Measurements from ENCODE around the gene DMD. TPM values are rescaled to one million over a fixed set of nuclear protein-coding genes. Genes with fewer than 3 reads are reported as not detected.

Gene DMD
- total RNA-seq, 1 donor from 2014 or later, result 9.7 TPM

DNA sequence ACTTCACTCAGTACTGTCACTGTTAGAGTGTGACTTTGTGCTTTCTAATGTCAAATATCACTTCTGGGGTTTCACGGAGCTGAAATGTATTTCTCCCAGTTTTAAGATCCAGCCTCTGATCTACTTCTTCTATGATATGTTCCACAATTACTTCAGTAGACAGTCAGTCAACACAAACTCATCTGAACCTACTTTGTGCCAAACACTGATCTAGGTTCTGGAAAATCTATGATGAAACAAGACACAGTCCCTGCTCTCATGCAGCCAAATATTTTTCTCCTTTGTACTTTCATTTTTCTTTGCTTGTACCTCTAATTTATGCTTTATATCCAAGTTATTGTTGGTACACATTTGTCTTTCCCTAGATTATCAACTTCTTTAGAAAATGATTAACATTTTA lies 1498.2 kb downstream of the DMD start:
- Mint-ChIP-seq H3K9me3 (no peaks in the 10 kb centered on the region), H3K4me3 (no peak overlapping the region)
- TF ChIP-seq, protein P1, sequence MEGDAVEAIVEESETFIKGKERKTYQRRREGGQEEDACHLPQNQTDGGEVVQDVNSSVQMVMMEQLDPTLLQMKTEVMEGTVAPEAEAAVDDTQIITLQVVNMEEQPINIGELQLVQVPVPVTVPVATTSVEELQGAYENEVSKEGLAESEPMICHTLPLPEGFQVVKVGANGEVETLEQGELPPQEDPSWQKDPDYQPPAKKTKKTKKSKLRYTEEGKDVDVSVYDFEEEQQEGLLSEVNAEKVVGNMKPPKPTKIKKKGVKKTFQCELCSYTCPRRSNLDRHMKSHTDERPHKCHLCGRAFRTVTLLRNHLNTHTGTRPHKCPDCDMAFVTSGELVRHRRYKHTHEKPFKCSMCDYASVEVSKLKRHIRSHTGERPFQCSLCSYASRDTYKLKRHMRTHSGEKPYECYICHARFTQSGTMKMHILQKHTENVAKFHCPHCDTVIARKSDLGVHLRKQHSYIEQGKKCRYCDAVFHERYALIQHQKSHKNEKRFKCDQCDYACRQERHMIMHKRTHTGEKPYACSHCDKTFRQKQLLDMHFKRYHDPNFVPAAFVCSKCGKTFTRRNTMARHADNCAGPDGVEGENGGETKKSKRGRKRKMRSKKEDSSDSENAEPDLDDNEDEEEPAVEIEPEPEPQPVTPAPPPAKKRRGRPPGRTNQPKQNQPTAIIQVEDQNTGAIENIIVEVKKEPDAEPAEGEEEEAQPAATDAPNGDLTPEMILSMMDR (conservative IDR thresholded peaks at IDR 0.05), result no peak

DNA sequence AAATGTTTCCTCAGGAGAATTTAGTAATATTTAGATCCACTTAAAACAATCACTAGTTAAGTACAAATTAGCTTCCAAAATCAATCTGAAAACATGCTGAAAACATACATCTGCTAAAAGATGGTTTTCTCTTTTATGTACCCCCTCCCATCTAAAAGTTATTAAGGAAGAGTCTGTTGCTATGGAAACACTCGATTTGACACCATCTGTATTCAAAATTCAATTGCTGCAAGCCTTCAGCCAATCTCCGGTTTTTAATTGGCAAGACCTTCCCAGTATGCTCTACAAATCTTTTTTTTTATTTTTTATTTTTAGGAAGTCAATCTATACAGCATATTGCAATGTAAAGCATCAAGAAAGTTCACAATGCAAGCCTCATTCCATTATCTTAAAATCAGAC lies 1500.2 kb downstream of the DMD start:
- Mint-ChIP-seq H3K4me1 (no peaks in the 10 kb centered on the region), H3K9me3 (no peaks in the 10 kb centered on the region), H3K27ac (ENCODE audit: unreplicated experiment) (no peak overlapping the region), H3K4me3 (no peak overlapping the region), H3K27me3 (ENCODE audit: low read depth) (no peaks in the 10 kb centered on the region), H3K36me3 (ENCODE audit: low read depth) (no peaks in the 10 kb centered on the region)
- TF ChIP-seq, protein P1 (conservative IDR thresholded peaks at IDR 0.05), result no peak
- no peak for DNase-seq (ENCODE audit: low read depth, low spot score)

More for the DNA sequence above, 1498.2 kb downstream of the DMD start:
- Mint-ChIP-seq H3K4me1 (peaks cover 4% of the 10 kb centered on the region), H3K36me3 (ENCODE audit: low read depth) (no peaks in the 10 kb centered on the region), H3K27ac (ENCODE audit: unreplicated experiment) (no peak overlapping the region), H3K27me3 (ENCODE audit: low read depth) (no peaks in the 10 kb centered on the region)
- no peak for DNase-seq (ENCODE audit: low read depth, low spot score)

DNA sequence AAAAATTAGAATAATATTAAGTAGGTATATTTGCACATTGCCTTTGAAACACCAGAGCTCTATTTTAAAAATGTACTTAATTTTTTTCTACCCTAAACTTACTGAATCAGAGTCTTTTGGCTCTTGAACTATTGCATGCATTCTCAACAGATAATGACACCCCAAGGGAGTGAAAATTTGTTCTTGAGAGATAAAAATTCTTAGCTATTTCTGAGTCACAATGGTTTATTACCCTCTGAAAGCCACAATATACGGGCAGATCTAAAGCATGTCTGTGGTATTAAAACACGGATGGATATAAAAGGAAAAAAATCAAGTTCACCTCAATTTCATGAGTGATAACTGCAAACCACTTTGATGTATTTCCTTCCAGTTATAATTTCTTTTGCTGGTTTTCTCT lies 1503.2 kb downstream of the DMD start:
- no peak overlapping the region for H3K27ac Mint-ChIP-seq (ENCODE audit: unreplicated experiment)
- H3K4me3 Mint-ChIP-seq, result no peak overlapping the region
- H3K27me3 Mint-ChIP-seq (ENCODE audit: low read depth), result no peaks in the 10 kb centered on the region
- H3K36me3 Mint-ChIP-seq (ENCODE audit: low read depth), result peaks cover 3% of the 10 kb centered on the region
- H3K4me1 Mint-ChIP-seq, result no peaks in the 10 kb centered on the region
- no peak for DNase-seq (ENCODE audit: low read depth, low spot score)
- H3K9me3 Mint-ChIP-seq, result no peaks in the 10 kb centered on the region
- TF ChIP-seq, protein P1 (conservative IDR thresholded peaks at IDR 0.05), result no peak

DNA sequence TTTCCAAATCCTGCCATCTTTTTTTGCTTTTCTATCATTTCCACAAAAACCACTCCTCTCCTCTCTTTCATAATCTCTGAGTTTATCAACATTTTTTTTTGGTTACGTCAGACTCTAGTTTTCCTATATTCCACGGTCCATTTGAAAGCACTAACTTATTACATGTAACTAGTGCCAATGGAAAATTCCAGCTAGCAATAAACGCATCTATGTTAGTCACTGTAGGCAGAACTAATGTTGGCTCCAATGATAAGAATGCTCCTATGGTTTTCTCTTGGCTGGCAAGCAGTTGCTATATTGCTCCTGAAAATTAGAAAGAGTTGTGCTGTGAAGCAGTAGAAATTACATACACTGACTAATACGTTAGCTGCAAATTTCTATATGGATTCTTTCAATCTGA lies 1504.9 kb downstream of the DMD start:
- H3K36me3 Mint-ChIP-seq (ENCODE audit: low read depth), result peaks cover 4% of the 10 kb centered on the region
- no peak for DNase-seq (ENCODE audit: low read depth, low spot score)
- no peak overlapping the region for H3K4me3 Mint-ChIP-seq
- no peaks in the 10 kb centered on the region for H3K9me3 Mint-ChIP-seq
- TF ChIP-seq, protein P1 (conservative IDR thresholded peaks at IDR 0.05), result no peak
- H3K27ac Mint-ChIP-seq (ENCODE audit: unreplicated experiment), result no peak overlapping the region
- H3K4me1 Mint-ChIP-seq, result no peaks in the 10 kb centered on the region
- no peaks in the 10 kb centered on the region for H3K27me3 Mint-ChIP-seq (ENCODE audit: low read depth)

DNA sequence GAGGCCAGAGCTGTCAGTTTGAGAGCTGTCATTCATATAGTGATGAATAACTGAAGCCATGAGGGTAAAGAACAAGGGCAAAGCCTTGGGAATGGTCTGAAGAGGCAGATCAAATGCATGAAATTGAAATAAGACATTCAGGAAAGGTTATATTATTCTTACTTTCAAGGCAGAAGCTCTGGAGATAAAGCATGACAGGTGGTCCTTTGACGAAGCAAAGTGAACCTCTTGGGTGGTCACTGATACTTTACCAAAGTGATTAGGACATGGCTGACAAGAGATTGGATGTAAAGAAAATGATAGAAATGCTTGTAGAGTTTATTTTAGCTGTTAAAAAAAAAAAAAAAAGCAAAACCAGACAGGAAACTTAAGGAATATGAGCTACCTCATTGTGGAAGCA lies 1505.5 kb downstream of the DMD start:
- TF ChIP-seq, protein P1 (conservative IDR thresholded peaks at IDR 0.05), result no peak
- Mint-ChIP-seq H3K4me3 (no peak overlapping the region), H3K36me3 (ENCODE audit: low read depth) (peaks cover 6% of the 10 kb centered on the region), H3K9me3 (no peaks in the 10 kb centered on the region), H3K27ac (ENCODE audit: unreplicated experiment) (no peak overlapping the region), H3K27me3 (ENCODE audit: low read depth) (no peaks in the 10 kb centered on the region), H3K4me1 (no peaks in the 10 kb centered on the region)
- DNase-seq (ENCODE audit: low read depth, low spot score), result no peak

DNA sequence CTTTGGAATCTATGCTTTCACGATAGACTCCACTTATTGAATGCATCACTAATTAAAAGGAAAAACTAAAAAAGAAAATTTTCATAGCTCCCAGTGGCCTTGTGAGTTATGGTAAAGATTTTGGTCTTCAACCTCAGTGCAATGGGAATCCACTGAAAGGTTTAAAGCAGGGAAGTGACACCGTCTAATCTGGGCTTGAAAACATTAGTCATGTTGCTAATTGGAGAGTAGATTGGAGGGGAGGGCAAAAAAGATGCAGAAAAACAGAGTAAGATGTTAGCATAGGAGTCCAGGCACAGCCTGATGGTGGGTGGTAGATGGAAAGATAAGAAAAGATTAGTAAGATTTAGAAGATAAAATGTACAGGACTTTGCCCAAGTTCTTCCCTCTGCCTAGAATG lies 1506.4 kb downstream of the DMD start:
- no peaks in the 10 kb centered on the region for H3K9me3 Mint-ChIP-seq
- peaks cover 6% of the 10 kb centered on the region for H3K36me3 Mint-ChIP-seq (ENCODE audit: low read depth)
- no peak overlapping the region for H3K27ac Mint-ChIP-seq (ENCODE audit: unreplicated experiment)
- H3K4me3 Mint-ChIP-seq, result no peak overlapping the region
- TF ChIP-seq, protein P1 (conservative IDR thresholded peaks at IDR 0.05), result no peak
- no peak for DNase-seq (ENCODE audit: low read depth, low spot score)
- H3K4me1 Mint-ChIP-seq, result no peaks in the 10 kb centered on the region
- H3K27me3 Mint-ChIP-seq (ENCODE audit: low read depth), result no peaks in the 10 kb centered on the region
